GM19395 (cell line): Measurements from ENCODE around the gene TIMM17A.
"Not testable (repeated sequence)": the region's sequence is repeated elsewhere in the genome, so short reads cannot be mapped to it uniquely, and the experiment has no call there.

Source experiments
- ATAC-seq: cut with Tn5 transposase; IDR thresholded peaks from one replicate; pipeline ENCODE4 v1.9.1; 2021; ENCODE audit warnings: mild to moderate bottlenecking, moderate library complexity; ENCODE audit not compliant: unreplicated experiment

TIMM17A gene

GRCh38 chr1:201939574-201939973 lies 15.7 kb upstream of the TIMM17A start:
- no peak for ATAC-seq

- ATAC-seq: not testable (repeated sequence)
These were observed 15.0 kb upstream of the TIMM17A start for GRCh38 chr1:201940316-201940715.

GRCh38 chr1:201941420-201942128 lies 13.7 kb upstream of the TIMM17A start:
- ATAC-seq: no peak

GRCh38 chr1:201942129-201942495 lies 13.2 kb upstream of the TIMM17A start:
- ATAC-seq: no peak

- no peak for ATAC-seq
These were observed 11.3 kb upstream of the TIMM17A start for GRCh38 chr1:201944002-201944401.

DNA sequence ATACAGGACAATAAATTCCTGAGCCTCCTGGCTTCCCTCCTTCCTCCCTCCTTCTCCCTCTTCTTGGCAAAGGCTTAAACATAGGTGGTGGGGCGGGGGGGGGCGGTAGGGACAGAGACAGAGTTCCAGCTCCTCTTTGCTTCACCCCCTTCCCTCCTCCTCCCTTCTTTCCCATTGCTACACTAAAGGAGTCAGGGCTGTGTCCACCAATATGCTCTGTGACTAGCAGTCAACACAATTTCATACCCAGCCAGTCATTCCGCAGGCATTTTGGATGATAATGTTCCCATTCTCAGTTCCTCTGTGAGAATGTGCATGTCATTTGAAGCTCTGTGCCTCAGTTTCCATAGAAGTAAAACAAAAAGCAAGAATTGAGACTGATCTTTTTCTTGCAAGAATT lies 10.7 kb upstream of the TIMM17A start:
- no peak for ATAC-seq

GRCh38 chr1:201945157-201945556 lies 10.1 kb upstream of the TIMM17A start:
- ATAC-seq: no peak

DNA sequence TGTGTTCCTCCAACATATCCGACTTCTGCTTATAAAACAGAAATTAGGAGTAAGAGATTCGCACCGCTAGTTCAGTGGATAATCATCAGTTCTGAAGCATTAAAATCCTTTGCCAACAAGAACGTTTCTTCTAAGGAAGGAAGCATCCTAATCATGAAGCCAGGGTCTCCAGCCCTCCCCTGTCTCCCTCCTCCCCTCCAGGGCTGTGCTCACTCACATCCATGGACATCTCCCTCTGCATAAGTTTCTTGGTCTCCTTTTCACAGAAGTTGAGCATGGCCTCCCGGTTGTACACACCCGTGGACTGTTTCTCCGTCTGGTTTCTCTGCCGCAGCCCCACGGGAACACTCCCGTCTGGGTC lies 9.5 kb upstream of the TIMM17A start:
- ATAC-seq: no peak

DNA sequence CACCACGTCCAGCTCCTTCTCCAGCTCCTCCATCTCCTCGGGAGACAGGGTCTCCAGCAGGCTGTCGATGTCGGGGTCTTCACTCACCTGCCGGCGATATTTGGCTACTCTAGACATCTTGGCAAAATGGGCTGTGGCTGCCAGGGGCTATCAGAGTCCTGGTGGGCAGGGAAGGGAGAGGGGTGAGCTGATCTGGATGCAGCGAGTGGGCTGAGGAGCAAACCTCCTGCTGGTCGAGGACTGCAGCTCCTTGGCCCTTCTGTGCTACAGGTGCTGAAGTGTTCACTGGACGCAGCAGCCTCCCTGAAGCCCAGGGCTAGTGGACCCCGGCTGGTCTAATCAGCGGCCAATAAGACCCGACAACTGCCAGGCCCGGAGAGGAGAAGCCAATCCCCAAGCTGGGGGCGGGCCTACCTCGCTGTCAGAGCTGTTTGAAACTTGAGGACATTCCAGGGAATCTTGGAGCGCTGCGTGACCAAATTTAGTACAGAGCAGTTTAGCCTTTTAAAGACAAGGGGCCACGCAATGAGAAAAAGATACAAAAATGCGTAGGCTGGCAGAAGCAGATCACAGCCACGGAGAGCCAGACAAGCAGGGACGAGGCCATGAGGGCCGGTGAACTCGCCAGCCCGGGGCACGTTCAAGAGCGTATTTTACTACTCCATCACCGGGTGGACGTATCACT lies 8.9 kb upstream of the TIMM17A start, which contains the start of gene LMOD1:
TSS of gene LMOD1 (minus strand) at position 325 of the 685 bp plus-strand sequence. CDS start at position 117, 208 bp downstream.
- no peak for ATAC-seq

DNA sequence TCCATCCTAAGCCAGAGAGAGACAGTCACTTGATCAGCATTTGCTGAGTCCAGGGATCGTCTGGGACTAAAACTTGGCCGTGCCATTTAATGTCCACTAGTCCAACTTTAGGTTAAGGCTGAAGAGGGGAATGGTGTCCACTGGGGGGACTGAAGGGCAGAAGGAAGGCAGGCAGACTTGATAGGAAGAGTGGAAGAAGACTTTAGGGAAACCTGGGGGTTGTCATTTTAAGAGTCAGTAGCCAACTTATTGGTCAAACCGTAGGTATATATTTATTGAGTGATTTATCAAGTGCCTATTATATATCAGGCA lies 7.7 kb upstream of the TIMM17A start:
- ATAC-seq: no peak

GRCh38 chr1:201949491-201949890 lies 5.8 kb upstream of the TIMM17A start:
- ATAC-seq: no peak

DNA sequence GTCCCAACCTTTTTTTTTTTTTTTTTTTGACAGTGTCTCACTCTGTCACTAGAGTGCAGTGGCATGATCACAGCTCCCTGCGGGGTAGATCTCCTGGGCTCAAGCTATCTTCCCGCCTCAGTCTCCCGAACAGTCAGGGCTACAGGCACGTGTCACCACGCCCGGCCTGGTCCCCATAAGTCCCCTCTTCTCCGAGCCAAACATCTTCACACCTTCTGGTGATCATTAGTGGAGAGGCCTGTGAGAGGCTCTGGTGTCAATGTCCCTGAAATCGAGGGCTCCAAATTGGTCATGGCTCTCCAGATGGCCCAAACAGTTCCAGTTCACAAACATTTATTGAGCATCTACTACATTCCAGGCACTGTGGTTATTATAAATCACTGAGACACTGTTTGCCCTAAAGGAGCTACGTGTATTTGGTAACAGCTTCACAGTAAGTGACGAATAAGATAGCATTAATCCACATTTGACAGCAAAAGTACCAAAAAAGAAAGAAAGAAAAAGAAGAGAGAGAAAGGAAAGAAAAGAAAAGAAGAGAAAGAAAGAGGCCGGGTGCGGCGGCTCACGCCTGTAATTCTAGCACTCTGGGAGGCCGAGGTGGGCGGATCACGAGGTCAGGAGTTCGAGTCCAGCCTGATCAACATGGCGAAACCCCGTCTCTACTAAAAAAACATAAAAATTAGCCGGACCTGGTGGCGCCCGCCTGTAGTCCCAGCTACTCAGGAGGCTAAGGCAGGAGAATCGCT lies 867 bp upstream of the TIMM17A start:
- no peak for ATAC-seq

DNA sequence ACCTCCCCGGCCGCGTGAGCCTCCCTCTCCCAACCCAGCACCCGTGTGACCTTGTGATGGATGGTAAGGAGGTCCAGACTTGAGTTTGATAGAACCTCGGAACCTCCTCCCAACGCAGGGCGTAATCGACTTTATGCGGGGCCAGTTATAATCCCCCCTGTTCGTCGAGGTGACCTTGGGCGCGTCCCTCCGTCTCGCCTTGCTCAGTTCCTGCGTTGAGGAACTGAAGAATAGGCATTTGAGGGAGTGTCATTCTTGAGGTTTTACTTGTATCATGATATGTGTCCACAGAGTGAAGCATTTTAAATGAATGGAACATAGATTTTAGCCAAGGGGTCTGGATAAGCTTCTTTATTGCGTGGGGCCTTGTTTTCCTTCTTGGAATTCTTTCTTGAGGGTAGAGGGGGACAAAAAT lies 433 bp downstream of the TIMM17A start:
- peak; percentile 55 for ATAC-seq

- ATAC-seq: no peak
These were observed 3.0 kb downstream of the TIMM17A start for GRCh38 chr1:201958348-201958747.

GRCh38 chr1:201962382-201962781 lies 7.1 kb downstream of the TIMM17A start:
- ATAC-seq: not testable (repeated sequence)

DNA sequence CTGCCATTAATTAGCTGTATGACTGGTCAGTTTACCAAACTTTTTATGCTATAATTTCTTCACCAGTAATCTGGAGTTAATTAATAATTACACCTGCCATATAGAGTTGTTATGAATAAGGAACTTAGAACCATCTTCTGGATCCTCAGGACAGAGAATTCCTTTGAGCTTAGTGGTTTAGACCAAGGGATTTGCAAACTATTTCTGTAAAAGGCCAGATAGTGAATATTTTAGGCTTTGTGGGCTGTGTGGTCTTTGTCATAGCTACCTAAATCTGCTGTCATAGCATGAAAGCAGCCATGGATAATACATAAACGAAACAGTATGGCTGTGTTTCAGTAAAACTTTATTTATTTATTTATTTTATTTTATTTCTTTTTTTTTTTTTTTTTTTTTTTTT lies 9.0 kb downstream of the TIMM17A start:
- ATAC-seq: no peak

DNA sequence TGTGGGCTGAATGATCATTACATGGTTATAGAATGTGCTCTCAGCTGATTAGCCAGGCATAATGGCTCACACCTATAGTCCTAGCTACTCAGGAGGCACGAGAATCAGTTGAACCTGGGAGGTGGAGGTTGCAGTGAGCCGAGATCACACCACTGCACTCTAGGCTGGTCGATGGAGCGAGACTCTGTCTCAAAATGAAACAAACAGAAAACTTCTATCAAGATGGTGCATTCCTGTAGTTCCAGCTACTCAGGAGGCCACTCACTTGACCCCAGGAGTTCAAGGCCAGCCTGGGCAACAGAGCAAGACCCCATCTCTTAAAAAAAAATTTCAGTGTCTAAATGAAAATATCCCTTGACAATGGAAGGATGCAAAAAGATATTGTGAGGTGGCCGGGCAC lies 10.9 kb downstream of the TIMM17A start:
- ATAC-seq: no peak

GRCh38 chr1:201968202-201968925 lies 13.1 kb downstream of the TIMM17A start:
- no peak for ATAC-seq

- ATAC-seq: no peak
These were observed 15.2 kb downstream of the TIMM17A start for GRCh38 chr1:201970334-201971159.

- ATAC-seq: peak; percentile 28
These were observed 26.8 kb downstream of the TIMM17A start for GRCh38 chr1:201982082-201982622.
